ENCODE results near the gene PPP1R3F.

The PPP1R3F gene

GRCh38 chrX:49262603-49263002 is 7.0 kb upstream of the PPP1R3F start:
- no peak overlapping the region for H3K4me3 ChIP-seq (replicated peaks in 1 of 2; ENCODE audit: low read depth in 2 of 2, low read length in 2 of 2)
- DNase-seq (ENCODE audit: low read depth in 2 of 2), result no peak
- no peak for TF ChIP-seq CTCF (IDR thresholded peaks at IDR 0.05; ENCODE audit: low read depth, low read length)

GRCh38 chrX:49263631-49264030 is 6.0 kb upstream of the PPP1R3F start:
- DNase-seq (ENCODE audit: low read depth in 2 of 2), result no peak
- no peak overlapping the region for H3K4me3 ChIP-seq (replicated peaks in 1 of 2; ENCODE audit: low read depth in 2 of 2, low read length in 2 of 2)
- no peak for TF ChIP-seq CTCF (IDR thresholded peaks at IDR 0.05; ENCODE audit: low read depth, low read length)

GRCh38 chrX:49264460-49264859 is 5.1 kb upstream of the PPP1R3F start, which contains the start of gene FOXP3:
TSS of gene FOXP3 (minus strand) at chrX:49264710. CDS start at chrX:49258505, 6,205 bp downstream.
- no peak for DNase-seq (ENCODE audit: low read depth in 2 of 2)
- H3K4me3 ChIP-seq (replicated peaks in 1 of 2; ENCODE audit: low read depth in 2 of 2, low read length in 2 of 2), result no peak within 1 kb of the TSS
- no peak for TF ChIP-seq CTCF (IDR thresholded peaks at IDR 0.05; ENCODE audit: low read depth, low read length)

- DNase-seq (ENCODE audit: low read depth in 2 of 2), result no peak
- TF ChIP-seq CTCF (IDR thresholded peaks at IDR 0.05; ENCODE audit: low read depth, low read length), result no peak
- no peak overlapping the region for H3K4me3 ChIP-seq (replicated peaks in 1 of 2; ENCODE audit: low read depth in 2 of 2, low read length in 2 of 2)
Measured at GRCh38 chrX:49266523-49267445, 2.8 kb upstream of the PPP1R3F start.

- H3K4me3 ChIP-seq (replicated peaks in 1 of 2; ENCODE audit: low read depth in 2 of 2, low read length in 2 of 2), result peak overlapping the region; percentile 36 to 55
- DNase-seq (ENCODE audit: low read depth in 2 of 2), result no peak
- TF ChIP-seq CTCF (IDR thresholded peaks at IDR 0.05; ENCODE audit: low read depth, low read length), result no peak
Measured at GRCh38 chrX:49268702-49269009, 937 bp upstream of the PPP1R3F start.

GRCh38 chrX:49269010-49269766 is 405 bp upstream of the PPP1R3F start:
- H3K4me3 ChIP-seq (replicated peaks in 1 of 2; ENCODE audit: low read depth in 2 of 2, low read length in 2 of 2), result peak overlapping the region; percentile 60 to 66
- peak; percentile 97 to 99 for DNase-seq (ENCODE audit: low read depth in 2 of 2)
- no peak for TF ChIP-seq CTCF (IDR thresholded peaks at IDR 0.05; ENCODE audit: low read depth, low read length)

Measured in cardiac fibroblast (primary cell).